Measurements from ENCODE around the gene DOCK11.

DNA sequence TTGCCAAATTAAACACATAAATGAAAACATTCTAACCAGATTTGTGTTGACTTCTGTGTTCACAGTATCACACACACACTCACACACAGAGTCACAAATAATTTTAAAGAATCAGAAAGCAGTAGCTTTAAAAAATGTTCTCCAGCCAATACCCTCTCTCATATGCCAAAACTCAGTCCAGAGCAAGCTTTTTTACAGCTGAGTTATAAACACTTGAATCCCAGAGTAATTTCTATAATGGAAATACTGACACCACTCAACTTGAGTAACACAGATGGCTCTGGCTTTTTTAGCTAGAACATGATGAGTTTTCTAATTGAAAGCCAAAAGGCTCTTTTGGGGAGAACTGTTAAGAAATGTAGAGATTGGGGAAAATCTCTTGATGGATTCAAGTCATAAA is 100.8 kb downstream of the DOCK11 start:
- TF ChIP-seq SP1 (IDR thresholded peaks at IDR 0.05) (no peak), FOXK2 (IDR thresholded peaks at IDR 0.05) (no peak), NFRKB (IDR thresholded peaks at IDR 0.05) (no peak), L3MBTL2 (conservative IDR thresholded peaks at IDR 0.05) (no peak), BHLHE40 (IDR thresholded peaks at IDR 0.05; ENCODE audit: borderline replicate concordance) (no peak), PKNOX1 (IDR thresholded peaks at IDR 0.05) (no peak), SUZ12 (IDR thresholded peaks at IDR 0.05) (no peak), ELF4 (IDR thresholded peaks at IDR 0.05) (no peak), TARDBP (IDR thresholded peaks at IDR 0.05) (no peak), ARNT (IDR thresholded peaks at IDR 0.05) (no peak), HDGF (IDR thresholded peaks at IDR 0.05; ENCODE audit: borderline replicate concordance) (no peak), FOXM1 (IDR thresholded peaks at IDR 0.05; ENCODE audit: borderline replicate concordance) (no peak), CTBP1 (IDR thresholded peaks at IDR 0.05; ENCODE audit: borderline replicate concordance) (no peak)

All from HEK293T (cell line).